Esophagus muscularis mucosa (tissue), 4 donors: ENCODE data around the gene SOS1. TPM values are rescaled to one million over a fixed set of nuclear protein-coding genes. Genes with fewer than 3 reads are reported as not detected.

Experiments
- DNase-seq: peaks from one replicate; pipeline ENCODE4 v3.0.0-alpha.2; 2017; ENCODE audit errors: extremely low spot score
- H3K27ac ChIP-seq, 4 donors: fragments of 200-600 bp; sonication (generic); replicated peaks in 1 of 4; 1 replicate in 3 of 4; 2 replicates in 1 of 4; pipeline ENCODE4 v1.5.1; 2016 to 2019; ENCODE audit warnings: mild to moderate bottlenecking in 1 of 4
- H3K27me3 ChIP-seq, 4 donors: fragments of 200-600 bp; sonication (generic); one replicate each; pipeline versions ENCODE4 v1.5.1 to v1.6.0; 2016 to 2019
- H3K36me3 ChIP-seq, 4 donors: fragments of 200-600 bp; sonication (generic); one replicate each; pipeline ENCODE4 v1.5.1; 2016 to 2019
- H3K4me1 ChIP-seq, 4 donors: fragments of 200-600 bp; sonication (generic); one replicate each; pipeline ENCODE4 v1.5.1; 2016 to 2019
- H3K4me3 ChIP-seq, 4 donors: fragments of 200-600 bp; sonication (generic); 1 replicate in 2 of 4; 2 replicates in 2 of 4; pipeline ENCODE4 v1.5.1; 2016 to 2019; ENCODE audit warnings: mild to moderate bottlenecking in 4 of 4, moderate library complexity in 1 of 4
- H3K9me3 ChIP-seq, 4 donors: fragments of 200-600 bp; sonication (generic); 1 replicate in 3 of 4; 2 replicates in 1 of 4; pipeline ENCODE4 v1.5.1; 2016 to 2019
- EP300 ChIP-seq: sonication (generic); formaldehyde crosslinking; IDR thresholded peaks from one replicate; pipeline ENCODE4 v1.6.1; 2017; ENCODE audit warnings: antibody characterized with exemption
- POLR2A ChIP-seq: fragments of 450-650 bp; IDR thresholded peaks from one replicate; pipeline ENCODE4 v1.6.1; 2017; ENCODE audit warnings: antibody characterized with exemption, moderate library complexity, mild to moderate bottlenecking, low read depth
- POLR2AphosphoS5 ChIP-seq, 2 donors: sonication (generic); formaldehyde crosslinking; IDR thresholded peaks; one replicate each; pipeline ENCODE4 v1.6.1; 2017; ENCODE audit warnings: antibody characterized with exemption in 2 of 2
- WGBS: methylation state at CpG from one replicate; pipeline ENCODE4 v1.1.5; 2018; 5-methylcytosine and 5-hydroxymethylcytosine counted together
- intact Hi-C: fragments of 100-400 bp; cut with DNase I; formaldehyde crosslinking; loops from one replicate; pipeline ENCODE4 v1.15.1; 2023
- total RNA-seq, 4 donors: library from RNA; depleted of rRNA; stranded (reverse); fragments of >200 nt; gene quantifications; one replicate each; pipeline versions ENCODE4 v1.1.0 to v1.2.1, GENCODE V29; 2016
- TF ChIP-seq, protein P1 (sequence below), 3 experiments: fragments of 200-600 bp in 2 of 3; fragments of 450-650 bp in 1 of 3; sonication (generic) in 2 of 3; IDR thresholded peaks; one replicate each; pipeline ENCODE4 v1.5.1; 2017 to 2019; ENCODE audit warnings: antibody characterized with exemption in 3 of 3, mild to moderate bottlenecking in 2 of 3, moderate library complexity in 1 of 3

SOS1 gene
- total RNA-seq, 4 donors from 2014 or later, result 33.3 to 48.6 (median 35.7) TPM

DNA sequence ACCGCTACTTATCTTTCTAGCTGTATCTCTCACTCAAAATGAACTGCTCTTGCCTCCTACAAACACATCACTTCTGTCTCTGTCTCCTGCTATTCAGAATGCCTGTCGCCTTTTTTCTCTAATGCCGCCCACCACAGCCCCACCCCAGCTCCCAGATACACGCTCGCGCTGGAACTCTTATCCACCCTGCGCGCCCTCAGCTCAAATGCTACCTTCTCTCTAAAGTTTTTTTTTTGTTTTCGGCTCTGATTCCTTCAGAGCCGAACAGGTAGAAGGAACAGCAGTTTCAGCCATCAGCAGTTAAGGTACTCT, 3.9 kb upstream of the SOS1 start:
- 1% methylated on average over 10 of the region's 10 CpGs for WGBS
- no peak for TF ChIP-seq POLR2AphosphoS5 (IDR thresholded peaks at IDR 0.05)
- no peak for TF ChIP-seq POLR2A
- TF ChIP-seq, protein P1, sequence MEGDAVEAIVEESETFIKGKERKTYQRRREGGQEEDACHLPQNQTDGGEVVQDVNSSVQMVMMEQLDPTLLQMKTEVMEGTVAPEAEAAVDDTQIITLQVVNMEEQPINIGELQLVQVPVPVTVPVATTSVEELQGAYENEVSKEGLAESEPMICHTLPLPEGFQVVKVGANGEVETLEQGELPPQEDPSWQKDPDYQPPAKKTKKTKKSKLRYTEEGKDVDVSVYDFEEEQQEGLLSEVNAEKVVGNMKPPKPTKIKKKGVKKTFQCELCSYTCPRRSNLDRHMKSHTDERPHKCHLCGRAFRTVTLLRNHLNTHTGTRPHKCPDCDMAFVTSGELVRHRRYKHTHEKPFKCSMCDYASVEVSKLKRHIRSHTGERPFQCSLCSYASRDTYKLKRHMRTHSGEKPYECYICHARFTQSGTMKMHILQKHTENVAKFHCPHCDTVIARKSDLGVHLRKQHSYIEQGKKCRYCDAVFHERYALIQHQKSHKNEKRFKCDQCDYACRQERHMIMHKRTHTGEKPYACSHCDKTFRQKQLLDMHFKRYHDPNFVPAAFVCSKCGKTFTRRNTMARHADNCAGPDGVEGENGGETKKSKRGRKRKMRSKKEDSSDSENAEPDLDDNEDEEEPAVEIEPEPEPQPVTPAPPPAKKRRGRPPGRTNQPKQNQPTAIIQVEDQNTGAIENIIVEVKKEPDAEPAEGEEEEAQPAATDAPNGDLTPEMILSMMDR (IDR thresholded peaks at IDR 0.05), result no peak
- no peak for TF ChIP-seq EP300
- Histone ChIP-seq H3K4me3 (peak overlapping the region; percentile 67 to 86 (median 75)), H3K4me1 (peaks cover 25 to 61% (median 58%) of the 10 kb centered on the region in 4 donors), H3K27ac (peak overlapping the region; percentile 89 to 96 (median 94)), H3K36me3 (no peaks in the 10 kb centered on the region), H3K27me3 (no peaks in the 10 kb centered on the region), H3K9me3 (no peaks in the 10 kb centered on the region)
- intact Hi-C loops, result loop anchor here (10.0 kb wide), 1 partner anchor 520 kb away; the partner anchor contains the start of gene HNRNPLL
- no peak for DNase-seq

DNA sequence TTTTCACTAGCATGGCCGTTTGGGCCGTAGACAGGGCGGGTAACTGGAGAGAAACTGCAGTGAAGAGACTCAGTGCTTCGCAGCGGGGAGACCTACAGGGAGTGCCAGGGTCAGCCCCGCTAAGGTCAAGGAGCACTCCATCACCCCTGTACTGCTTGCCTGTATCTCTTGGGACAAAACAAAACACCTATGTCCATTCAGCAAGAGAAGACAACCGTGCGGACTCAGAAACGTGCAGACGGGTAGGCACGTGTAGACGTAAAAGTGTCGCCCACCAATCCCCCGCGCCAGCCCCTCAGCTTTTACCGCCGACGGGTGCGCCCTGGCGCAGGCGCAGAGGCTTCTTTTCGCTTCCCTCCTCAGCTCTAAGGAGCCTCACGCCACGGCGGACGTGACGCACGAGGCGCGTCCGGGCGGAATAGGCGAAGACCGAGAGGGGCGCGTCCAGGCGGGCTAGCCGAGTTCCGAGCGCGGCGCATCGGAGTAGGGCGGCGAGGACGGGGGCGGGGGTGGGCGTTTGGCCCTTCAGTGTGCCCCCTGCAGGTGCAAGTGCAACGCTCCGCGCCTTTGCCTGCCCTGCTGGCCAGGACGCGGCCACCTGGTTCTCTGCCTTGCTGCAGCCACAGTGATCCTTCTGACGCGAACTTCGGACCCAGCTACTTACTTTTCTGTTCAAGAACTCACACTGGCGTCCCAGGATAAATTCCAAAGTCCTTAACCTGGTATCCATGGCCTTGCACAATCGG, 3.3 kb upstream of the SOS1 start:
- H3K4me1 ChIP-seq, result peaks cover 26 to 62% (median 59%) of the 10 kb centered on the region in 4 donors
- no peaks in the 10 kb centered on the region for H3K27me3 ChIP-seq
- H3K27ac ChIP-seq, result peak overlapping the region; percentile 89 to 96 (median 94)
- peak; percentile 96 for DNase-seq
- no peaks in the 10 kb centered on the region for H3K36me3 ChIP-seq
- intact Hi-C loops, result loop anchor here (10.0 kb wide), 1 partner anchor 519 kb away; the partner anchor contains the start of gene HNRNPLL
- TF ChIP-seq POLR2AphosphoS5 (IDR thresholded peaks at IDR 0.05) (peak; percentile 97 to 99), POLR2A (peak; percentile 40), EP300 (no peak)
- TF ChIP-seq, protein P1 (IDR thresholded peaks at IDR 0.05), result peak; percentile 47 to 52 (median 51)
- no peaks in the 10 kb centered on the region for H3K9me3 ChIP-seq
- peak overlapping the region; percentile 67 to 86 (median 75) for H3K4me3 ChIP-seq
- WGBS, result 0% methylated on average over 13 of the region's 58 CpGs

DNA sequence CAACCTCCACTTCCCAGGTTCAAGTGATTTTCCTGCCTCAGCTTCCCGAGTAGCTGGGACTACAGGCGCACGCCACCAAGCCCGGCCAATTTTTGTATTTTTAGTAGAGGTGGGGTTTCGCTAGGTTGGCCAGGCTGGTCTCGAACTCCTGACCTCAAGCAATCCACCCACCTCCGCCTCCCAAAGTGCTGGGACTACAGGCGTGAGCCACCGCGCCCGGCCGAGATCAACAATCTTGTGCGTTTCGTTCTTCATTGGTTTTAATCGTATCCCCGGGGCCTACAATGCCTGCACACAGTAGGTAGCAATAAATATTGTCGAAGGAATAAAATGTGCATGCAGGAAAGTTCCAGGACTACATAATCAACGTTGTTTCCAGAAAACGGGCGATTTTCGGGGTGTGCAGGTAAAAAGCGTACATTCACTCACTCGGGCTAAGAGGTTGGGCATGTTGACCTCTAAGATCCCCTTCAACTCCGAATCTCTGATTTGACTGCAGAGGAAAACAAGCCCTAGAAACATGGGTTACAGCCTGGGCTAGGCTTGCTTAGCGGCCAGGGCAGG, 2.7 kb upstream of the SOS1 start:
- no peaks in the 10 kb centered on the region for H3K9me3 ChIP-seq
- H3K4me1 ChIP-seq, result peaks cover 32 to 68% (median 64%) of the 10 kb centered on the region in 4 donors
- H3K36me3 ChIP-seq, result no peaks in the 10 kb centered on the region
- H3K4me3 ChIP-seq, result peak overlapping the region; percentile 67 to 86 (median 75)
- intact Hi-C loops, result loop anchor here (10.0 kb wide), 1 partner anchor 519 kb away; the partner anchor contains the start of gene HNRNPLL
- TF ChIP-seq EP300, result no peak
- TF ChIP-seq, protein P1 (IDR thresholded peaks at IDR 0.05), result no peak
- no peak for TF ChIP-seq POLR2AphosphoS5 (IDR thresholded peaks at IDR 0.05)
- TF ChIP-seq POLR2A, result no peak
- H3K27ac ChIP-seq, result peak overlapping the region; percentile 89 to 96 (median 94)
- H3K27me3 ChIP-seq, result no peaks in the 10 kb centered on the region
- 66% methylated on average over 25 of the region's 25 CpGs for whole genome bisulfite sequencing
- no peak for DNase-seq

DNA sequence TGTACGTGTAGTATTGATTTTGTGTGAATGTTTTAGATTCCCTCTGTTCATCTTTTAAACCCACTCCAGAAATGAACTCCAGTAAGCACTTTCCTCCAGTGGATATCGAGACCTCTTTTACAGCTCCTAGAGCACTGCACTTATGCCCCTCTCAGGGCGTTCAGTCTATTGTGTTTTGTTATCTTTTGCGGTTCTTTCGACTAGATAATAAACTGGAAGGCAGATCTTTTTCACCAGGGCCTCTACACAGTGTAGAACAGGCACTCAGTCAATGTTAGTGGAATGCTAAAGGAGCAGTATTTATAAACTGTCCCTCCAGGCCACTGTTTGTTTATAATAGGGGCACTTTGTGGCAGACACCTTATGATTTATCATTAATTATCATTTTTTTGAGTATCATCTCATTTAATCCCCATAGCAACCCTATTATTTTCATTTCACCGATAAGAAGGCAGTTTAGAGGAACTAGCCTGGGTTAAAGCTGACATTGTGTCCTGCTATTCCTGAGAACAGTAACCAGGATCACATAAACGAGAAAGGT, 742 bp upstream of the SOS1 start:
- no peaks in the 10 kb centered on the region for H3K9me3 ChIP-seq
- peaks cover 0 to 2% (median 0%) of the 10 kb centered on the region in 4 donors for H3K36me3 ChIP-seq
- 19% methylated on average over 7 of the region's 7 CpGs for WGBS
- H3K27me3 ChIP-seq, result no peaks in the 10 kb centered on the region
- H3K4me1 ChIP-seq, result peaks cover 41 to 67% (median 65%) of the 10 kb centered on the region in 4 donors
- H3K27ac ChIP-seq, result peak overlapping the region; percentile 94 to 97 (median 95)
- no peak for TF ChIP-seq POLR2A
- TF ChIP-seq POLR2AphosphoS5 (IDR thresholded peaks at IDR 0.05), result no peak
- TF ChIP-seq, protein P1 (IDR thresholded peaks at IDR 0.05), result no peak
- no peak for TF ChIP-seq EP300
- intact Hi-C loops, result loop anchor here (10.0 kb wide), 1 partner anchor 517 kb away; the partner anchor contains the start of gene HNRNPLL
- H3K4me3 ChIP-seq, result peak overlapping the region; percentile 80 to 94 (median 93)
- DNase-seq, result no peak
